Activated T-cell treated with anti-CD3 and anti-CD28 coated beads for 4 hours (primary cell): Measurements from ENCODE around the gene MVP.
A peak's percentile ranks its signal among the peaks of the same experiment; 100 is the strongest.
"Not testable (repeated sequence)": the region's sequence is repeated elsewhere in the genome, so short reads cannot be mapped to it uniquely, and the experiment has no call there.

ENCODE experiments used
- DNase-seq: peaks from one replicate; pipeline ENCODE4 v3.0.0-alpha.2; 2020

MVP gene

GRCh38 chr16:29844575-29845331, 24.5 kb downstream of the MVP start:
- DNase-seq, result no peak

DNA sequence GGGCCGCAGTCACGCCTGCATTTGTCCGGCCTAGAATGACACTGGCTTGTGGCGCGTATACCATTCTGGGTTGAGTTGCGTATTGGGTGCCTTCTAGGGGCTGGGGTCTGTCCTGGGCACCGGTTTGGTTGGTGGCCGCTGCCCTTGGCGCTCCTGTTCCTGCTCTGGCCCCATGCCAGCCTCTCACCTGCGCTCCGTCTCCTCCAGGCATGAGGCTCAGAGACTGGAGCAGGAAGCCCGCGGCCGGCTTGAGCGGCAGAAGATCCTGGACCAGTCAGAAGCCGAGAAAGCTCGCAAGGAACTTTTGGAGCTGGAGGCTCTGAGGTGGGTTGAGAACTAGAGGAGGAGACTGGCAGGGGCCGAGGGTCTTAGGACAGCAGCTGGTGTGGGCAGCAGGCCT, 25.4 kb downstream of the MVP start:
- no peak for DNase-seq

- peak; percentile 71 for DNase-seq
Observed at GRCh38 chr16:29848420-29849297, 28.4 kb downstream of the MVP start.

DNA sequence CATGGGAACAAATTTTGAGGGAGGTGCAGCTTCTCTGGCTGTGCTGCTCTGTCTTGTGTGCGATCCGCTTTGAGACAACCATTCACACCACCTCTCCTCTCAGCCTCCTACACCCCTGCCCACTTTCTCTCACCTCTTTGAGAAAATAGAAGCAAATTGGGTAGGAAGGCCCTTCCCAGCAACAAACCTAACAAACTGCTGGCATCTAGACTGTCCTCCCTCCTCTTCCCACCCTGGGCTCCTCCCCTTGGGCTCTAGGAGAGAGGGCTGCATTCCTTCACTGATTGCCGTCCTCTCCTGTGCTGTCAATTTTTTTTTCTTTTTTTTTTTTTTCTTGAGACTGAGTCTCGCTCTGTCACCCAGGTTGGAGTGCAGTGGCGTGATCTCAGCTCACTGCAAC, 29.2 kb downstream of the MVP start:
- no peak for DNase-seq

DNA sequence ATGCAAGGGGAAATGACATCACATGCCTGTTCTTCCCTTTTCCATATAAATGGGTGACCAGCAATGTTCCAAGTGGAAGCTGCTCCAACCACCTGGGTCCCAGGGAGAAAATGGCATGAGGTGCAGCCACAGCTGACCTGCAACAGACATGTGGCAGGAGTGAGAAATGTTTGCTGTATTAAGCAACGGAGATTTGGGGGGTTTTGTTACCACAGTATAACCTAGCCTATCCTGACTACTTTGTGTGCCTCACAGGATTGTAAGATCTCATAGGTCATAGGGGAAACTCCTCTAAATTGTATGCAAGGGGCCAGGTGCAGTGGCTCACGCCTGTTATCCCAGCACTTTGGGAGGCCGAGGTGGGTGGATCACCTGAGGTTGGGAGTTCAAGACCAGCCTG, 30.7 kb downstream of the MVP start:
- no peak for DNase-seq

DNA sequence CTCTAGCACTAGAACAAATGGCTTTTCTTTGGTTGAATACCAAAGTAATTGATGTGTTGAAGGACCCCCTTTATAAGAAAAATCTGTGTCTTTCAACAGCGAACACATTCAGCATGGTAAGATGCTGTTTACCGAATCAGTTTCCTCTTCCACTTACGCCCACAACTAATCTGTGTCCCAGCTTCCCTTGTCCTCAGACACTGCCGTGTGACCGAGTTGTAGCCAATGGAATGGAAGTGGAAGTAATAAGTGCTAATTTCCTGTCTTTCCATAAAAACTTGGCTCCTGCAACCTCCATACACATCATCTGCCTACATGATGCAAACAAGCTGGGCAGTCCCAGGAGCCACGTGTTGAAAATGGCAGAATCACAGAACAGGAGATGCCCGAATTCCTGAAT, 32.4 kb downstream of the MVP start:
- DNase-seq, result no peak

DNA sequence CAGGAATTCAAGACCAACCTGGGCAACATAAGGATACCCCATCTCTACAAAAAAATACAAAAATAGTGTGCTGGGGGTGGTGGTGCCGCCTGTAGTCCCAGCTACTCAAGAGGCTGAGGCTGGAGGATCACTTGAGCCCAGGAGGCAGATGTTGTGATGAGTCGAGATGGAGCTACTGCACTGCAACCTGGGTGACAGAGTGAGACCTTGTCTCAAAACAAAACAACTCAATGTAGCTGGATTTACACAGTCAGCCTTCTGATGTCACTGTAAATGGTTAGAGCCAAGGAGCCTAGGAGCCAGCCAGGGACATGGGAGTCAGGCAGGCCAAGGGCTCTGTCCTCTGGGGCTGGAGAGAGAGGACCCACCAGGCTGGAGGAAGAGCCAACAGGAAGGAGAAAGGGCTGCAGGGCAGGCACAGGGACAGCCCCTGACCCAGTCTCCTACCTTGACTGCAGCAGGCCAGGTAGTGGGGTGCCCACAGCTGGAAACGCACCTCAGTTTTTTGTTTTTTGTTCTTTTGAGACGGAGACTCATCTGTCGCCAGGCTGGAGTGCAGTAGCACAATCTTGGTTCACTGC, 34.3 kb downstream of the MVP start:
- DNase-seq, result no peak

DNA sequence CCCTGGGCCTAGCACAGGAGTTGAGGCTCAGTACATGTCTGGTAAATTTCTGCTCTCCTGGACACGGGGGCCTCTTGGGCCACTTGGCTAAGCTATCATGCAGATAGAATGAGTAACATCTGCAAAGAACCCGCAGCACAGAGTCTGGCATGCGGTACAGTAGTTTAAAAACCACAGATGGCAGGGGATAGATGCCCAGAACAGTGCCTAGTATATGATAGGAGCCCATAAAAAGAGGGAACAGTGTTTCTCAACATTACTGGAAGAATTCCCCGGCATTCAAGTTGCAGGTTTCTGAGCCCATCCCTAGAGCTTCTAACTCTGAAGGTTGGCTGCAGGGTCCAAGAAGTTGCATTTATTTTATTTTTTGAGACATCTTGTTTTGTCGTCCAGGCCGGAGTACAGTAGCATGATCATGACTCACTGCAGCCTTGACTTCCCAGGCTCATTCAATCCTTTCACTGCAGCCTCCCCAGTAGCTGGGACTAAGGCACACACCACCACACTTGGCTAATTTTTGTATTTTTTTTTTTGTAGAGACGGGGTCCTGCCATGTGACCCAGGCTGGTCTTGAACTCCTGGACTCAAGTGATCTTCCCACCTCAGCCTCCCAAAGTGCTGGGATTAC, 37.0 kb downstream of the MVP start:
- no peak for DNase-seq

- no peak for DNase-seq
Observed at GRCh38 chr16:29858149-29858849, 38.0 kb downstream of the MVP start.

GRCh38 chr16:29858974-29859373, 38.7 kb downstream of the MVP start:
- DNase-seq, result no peak

GRCh38 chr16:29860218-29860617, 40.0 kb downstream of the MVP start:
- no peak for DNase-seq

GRCh38 chr16:29862383-29862883, 42.2 kb downstream of the MVP start:
- DNase-seq, result no peak

- DNase-seq, result peak; percentile 89
Observed at GRCh38 chr16:29862884-29863668, 42.8 kb downstream of the MVP start, which contains the start of gene CDIPT. CDIPT (minus strand) TSS chr16:29863226; CDS start chr16:29862857, 369 bp downstream.

DNA sequence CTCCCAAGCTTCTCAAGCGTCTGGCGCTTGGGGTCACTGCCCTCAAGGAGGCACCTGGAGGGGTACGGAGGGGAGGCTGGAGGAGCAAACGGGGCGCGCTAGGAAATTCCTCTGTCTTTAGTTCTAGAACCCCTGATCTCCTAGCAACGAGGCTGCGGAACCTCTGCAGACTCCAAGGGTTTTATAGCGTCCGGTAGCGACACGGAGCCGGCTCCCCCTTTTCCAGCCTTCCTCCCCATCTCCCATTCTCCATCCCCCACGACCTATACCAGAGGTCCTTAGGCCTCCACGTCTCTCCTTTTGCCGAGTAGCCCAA, 43.4 kb downstream of the MVP start:
- DNase-seq, result no peak

DNA sequence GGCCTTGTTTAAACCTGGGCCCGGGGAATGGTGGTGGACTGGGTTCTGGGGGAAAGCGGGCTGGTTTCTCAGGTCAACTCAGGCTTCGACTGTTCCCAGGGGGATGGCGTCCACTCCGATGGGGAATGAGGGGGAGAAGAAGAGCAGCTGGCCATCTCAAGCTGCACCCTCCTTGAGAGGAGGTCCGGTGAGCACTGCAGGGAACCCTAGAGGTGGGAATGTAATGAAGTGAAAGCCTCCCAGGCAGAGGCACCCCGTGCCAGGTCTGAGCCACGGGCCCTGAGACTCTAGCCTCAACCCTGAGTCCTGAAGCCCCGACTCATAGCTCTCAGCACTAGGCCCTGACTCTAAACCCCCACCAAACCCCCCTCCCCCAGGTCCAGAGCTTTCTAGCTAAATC, 43.9 kb downstream of the MVP start:
- DNase-seq, result no peak

DNA sequence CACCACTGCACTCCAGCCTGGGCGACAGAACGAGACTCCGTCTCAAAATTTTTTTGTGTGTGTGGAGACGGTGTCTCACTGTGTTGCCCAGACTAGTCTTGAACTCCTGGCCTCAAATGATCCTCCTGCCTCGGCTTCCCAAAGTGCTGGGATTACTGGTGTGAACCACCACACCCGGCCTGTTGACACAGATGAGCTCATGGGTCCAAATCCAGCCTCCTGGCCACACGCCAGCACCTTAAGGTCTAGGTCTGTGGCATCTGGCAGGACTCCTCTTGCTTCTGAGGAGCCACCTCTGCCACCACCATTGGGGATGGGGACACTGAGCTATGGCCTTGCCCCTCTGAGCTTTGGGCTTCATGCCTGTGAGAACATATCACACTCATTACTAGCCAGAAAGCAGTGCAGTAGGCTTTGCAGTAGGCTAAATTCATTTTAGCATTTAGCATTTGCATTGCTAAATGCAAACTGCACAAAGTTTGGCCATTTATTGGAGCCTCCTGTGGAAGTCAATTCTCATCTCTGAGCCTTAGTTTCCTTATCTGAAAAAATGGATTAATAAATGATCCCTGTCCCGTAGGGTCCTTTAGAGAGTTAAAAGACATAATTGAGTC, 48.2 kb downstream of the MVP start:
- DNase-seq, result no peak

DNA sequence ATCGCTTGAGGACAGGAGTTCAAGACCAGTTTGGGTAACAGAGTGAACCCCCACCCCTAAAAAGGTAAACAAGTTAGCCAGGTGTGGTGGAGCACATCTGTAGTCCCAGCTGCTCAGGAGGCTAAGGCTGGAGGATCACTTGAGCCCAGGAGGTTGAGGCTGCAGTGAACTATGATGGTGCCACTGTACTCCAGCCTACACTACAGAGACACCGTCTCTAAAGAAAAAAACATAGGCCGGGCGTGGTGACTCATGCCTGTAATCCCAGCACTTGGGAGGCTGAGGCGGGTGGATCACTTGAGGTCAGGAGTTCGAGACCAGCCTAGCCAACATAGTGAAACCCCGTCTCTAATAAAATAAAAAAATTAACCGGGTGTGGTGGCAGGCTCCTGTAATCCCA, 48.8 kb downstream of the MVP start:
- not testable (repeated sequence) for DNase-seq

GRCh38 chr16:29871822-29872546, 51.7 kb downstream of the MVP start:
- no peak for DNase-seq

- DNase-seq, result no peak
Observed at GRCh38 chr16:29873319-29873718, 53.1 kb downstream of the MVP start.

- DNase-seq, result no peak
Observed at GRCh38 chr16:29875206-29875605, 54.9 kb downstream of the MVP start.

DNA sequence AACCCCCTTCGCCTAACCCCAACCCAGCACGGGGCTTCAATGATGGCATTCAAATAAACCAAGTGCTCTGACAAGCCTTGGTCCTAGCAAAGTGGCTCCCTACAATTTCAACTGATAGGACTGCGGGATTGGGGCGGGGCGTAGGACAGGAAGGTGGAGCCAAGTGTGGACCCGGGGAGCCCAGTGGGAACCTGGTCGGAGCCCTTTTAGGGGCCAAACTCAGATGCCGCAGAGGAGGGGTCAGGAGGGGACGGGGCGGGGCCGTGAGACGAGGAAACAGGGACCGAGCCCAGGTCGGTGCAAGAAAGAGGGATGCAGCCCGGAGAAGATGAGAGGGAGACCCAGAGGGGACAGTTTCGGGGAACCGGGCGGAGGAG, 55.9 kb downstream of the MVP start:
- DNase-seq, result no peak
